Smooth muscle cell of the brain vasculature (primary cell): ENCODE results near the gene SEC61A2.

ENCODE experiments used
- DNase-seq: peaks from one replicate; pipeline ENCODE4 v3.0.0-alpha.2; 2012; ENCODE audit warnings: low read depth, low spot score

SEC61A2 gene

GRCh38 chr10:12196531-12197211 is 67.2 kb downstream of the SEC61A2 start:
- no peak for DNase-seq

GRCh38 chr10:12198156-12198555 is 68.7 kb downstream of the SEC61A2 start:
- no peak for DNase-seq

GRCh38 chr10:12200850-12201249 is 71.4 kb downstream of the SEC61A2 start:
- DNase-seq: no peak

- DNase-seq: no peak
Observed at GRCh38 chr10:12201543-12201942, 72.1 kb downstream of the SEC61A2 start.

GRCh38 chr10:12202226-12202625 is 72.7 kb downstream of the SEC61A2 start:
- no peak for DNase-seq

GRCh38 chr10:12205082-12205481 is 75.6 kb downstream of the SEC61A2 start:
- DNase-seq: no peak

GRCh38 chr10:12207114-12207513 is 77.6 kb downstream of the SEC61A2 start:
- DNase-seq: no peak

- DNase-seq: no peak
Observed at GRCh38 chr10:12208460-12208859, 79.0 kb downstream of the SEC61A2 start.

- no peak for DNase-seq
Observed at GRCh38 chr10:12212454-12212853, 83.0 kb downstream of the SEC61A2 start.

- DNase-seq: no peak
Observed at GRCh38 chr10:12213621-12214020, 84.1 kb downstream of the SEC61A2 start.

- no peak for DNase-seq
Observed at GRCh38 chr10:12214093-12214492, 84.6 kb downstream of the SEC61A2 start.

GRCh38 chr10:12214763-12215218 is 85.3 kb downstream of the SEC61A2 start:
- no peak for DNase-seq
